NCI-H69 (cell line): Measurements from ENCODE around the gene ROR2.

ENCODE experiments used
- DNase-seq: peaks from one replicate; lab custom pipeline; 2025; lab: John Stamatoyannopoulos, UW

Gene ROR2

DNA sequence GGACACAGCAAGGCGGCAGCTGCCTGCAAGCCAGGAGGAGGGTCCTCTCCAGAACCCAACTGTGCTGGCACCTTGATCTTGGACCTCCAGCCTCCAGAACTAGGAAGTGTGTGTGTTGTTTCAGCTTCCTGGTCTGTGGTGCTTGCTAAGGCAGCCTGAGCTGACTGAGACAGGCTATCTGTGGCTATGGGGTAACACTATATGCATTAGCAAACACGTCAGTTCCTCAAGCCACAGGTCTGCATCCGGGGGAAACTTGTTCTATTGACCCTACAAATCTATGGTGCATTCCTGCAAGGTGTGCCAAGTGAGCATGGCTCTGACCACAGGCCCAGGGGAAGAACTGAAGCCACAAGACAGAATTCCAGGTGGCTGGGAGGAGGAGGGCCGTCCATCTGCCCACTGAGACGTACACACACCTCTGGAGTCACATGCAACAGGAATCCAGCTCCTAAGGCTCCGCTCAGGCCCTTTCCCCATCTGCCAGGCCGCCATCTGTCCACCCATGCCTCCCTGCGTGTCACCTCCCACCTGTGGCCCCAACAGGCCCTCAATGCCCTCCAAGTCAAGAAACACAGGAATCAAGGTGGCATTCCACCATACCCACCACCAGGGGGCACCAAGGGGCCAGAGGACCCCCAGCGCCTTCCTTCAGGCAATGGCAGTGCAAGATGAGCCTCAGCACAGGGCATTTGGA is 174.9 kb downstream of the ROR2 start:
- peak; percentile 92 for DNase-seq

DNA sequence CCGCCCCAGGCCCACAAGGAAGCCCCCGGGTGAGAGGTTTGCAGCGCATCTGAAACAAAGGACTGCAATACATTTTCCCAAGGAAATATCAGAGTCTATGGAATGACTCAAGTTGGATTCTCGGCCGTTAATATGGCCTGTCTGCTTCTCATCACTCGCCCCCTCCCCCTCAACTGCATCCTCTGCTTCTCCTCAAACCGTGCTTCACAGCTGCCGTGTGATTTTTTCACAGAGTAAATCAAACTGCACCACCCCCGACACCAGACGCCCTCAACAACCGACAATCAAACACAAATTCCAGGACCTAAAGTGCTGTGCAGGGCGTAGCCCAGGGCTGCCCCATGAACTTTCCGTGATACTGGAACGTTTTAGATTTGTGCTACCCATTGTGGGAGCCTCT is 176.9 kb downstream of the ROR2 start:
- DNase-seq, result no peak

DNA sequence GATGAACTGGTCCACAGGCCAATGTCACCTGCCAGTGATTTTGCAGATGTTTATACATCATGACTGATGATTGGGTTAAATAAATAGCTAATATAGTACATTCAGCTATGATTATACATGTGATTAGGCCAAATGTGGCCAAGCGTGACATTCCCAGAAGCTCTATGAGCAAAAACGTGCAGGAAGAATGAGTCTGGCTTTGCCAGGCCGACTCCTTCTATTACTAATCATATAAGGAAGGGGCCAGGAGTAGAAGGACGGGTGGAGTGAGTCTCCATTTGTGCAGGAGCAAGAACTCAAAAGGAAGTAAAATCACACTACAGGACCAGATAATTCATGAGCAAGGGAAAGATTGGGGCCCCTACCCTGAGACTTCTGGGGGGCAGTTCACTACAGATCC is 178.2 kb downstream of the ROR2 start:
- no peak for DNase-seq

DNA sequence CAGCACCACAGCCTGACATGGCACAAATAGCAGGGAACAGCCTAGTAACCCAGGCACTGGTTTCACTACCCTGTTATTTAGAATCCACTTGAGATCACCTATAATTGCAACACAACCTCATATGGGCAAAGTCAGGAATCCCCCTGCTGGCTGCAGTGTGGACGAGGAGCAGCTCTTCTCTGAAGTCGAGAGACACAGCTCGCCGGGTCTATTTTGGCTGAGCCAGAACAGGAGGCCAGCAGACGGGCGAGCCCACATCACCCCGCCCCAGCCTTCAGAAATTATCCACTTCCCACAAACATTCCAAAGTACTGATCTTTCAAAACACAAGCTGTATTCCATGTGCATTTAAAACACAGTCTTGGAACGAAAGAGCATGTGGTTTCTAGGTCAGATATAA is 179.0 kb downstream of the ROR2 start:
- peak; percentile 68 for DNase-seq

DNA sequence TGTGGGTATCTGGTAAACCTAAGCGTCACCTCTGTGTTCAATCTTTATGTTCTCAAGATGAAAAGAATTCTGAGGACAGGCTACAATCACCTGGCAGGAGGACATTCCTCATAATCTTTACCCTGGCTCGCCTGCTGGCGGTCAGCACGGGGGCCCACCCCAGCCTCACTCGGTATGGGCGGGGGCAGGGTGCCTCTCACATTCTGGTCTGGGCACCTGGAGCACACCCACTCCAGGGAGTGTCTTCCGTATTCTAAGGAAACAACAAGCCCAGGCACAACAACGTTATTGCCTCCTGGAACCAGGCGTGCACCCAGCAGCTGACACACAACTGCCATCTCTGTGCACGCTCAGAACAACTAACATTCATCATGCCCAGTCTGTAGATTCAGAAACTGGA is 179.8 kb downstream of the ROR2 start:
- no peak for DNase-seq

DNA sequence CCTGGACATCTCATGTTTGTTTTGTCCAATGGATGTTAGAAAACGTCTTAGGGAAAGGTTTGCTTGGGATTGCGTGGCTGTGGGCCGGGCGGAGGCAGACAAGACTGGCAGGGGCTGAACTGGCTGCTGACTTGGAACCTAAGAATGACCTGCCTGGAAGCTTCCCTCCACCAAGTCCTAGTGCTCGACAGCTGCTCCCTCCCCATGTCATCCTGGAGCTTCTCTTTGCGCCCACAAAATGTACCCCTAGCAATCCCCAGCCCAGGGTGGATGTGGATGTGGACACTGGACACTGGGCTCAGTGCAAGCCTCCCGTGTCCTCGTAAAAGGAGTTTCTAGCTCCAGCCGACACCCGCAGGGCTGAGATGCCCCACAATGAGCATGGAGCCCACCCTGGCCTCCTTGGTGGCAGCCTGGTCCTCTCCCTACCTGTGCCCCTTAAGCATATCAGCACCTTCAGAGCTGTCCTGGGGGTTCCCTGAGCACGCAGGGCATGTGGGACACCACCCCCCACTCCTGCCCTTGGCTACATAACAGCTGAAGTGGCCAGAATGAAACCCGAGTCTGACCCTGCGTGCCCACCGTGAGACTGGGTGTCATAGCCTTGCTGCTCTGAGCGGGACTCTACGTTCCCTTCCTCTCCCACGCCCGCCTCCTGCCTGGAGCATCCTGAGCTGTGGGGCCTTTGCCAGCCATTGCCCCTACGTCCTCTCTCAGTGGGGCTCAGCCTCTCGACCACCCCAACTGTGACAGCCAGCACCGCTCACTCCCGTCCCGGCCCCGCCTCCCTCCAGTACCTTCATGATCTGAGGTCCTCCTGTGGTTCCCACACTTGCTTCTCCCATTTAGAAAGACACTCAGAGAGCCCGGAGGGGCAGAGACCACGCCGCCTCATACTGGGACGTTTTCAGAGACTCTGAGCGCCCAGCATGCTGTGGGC is 180.8 kb downstream of the ROR2 start:
- DNase-seq, result no peak

DNA sequence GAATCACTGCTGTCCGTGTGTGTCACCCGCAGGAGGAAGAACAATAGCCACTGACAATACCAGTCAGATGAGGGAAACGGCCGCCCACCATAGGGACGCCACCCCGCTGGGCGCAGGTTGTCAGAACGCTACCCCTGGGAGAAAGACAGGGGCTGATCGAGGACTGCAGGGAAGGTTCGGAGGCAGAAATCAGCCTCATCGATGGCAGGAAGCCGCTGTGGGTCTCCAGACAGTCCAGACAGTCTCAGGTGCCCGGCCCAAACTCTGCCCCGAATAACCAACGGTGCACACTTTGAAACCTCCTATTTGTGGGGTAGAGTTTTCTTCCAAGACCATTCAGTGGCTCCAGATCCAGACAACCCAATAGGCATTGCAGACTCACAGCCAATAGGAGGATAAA is 181.5 kb downstream of the ROR2 start:
- DNase-seq, result no peak

DNA sequence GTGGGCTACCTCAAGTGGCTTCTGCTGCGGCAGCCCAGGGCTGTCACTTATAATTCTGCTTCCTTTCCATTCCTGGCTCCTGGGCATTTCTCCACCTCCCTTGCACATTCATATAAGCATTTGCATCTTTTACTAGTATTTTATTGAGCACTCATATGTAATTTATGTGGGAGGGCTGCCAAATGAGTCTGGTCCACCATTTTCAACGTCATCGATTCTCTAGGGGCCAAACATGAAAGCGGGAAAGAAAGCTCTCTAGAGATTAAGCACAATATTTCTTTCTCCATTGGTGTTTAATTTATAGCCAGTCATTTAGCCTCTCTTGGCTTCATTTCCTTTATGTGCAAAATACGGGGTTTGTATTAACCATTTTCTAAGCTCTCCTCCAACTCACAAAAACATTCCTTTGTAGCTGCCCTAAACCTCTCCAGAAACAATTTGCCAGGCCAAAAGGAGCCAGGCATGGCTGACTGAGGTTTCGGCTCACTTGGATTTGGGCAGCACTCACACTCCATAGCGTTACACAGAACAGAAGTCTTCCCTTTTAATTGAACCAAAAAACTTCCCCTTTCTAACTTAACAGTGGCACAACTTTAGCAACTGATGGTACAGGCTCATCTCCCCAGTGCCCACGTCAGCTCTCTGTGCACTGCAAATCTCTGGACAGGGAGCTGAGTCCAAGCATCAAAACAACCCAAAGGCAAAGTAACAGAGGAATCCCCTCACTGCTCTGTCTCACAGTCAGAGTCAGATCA is 183.5 kb downstream of the ROR2 start:
- DNase-seq, result peak; percentile 54

DNA sequence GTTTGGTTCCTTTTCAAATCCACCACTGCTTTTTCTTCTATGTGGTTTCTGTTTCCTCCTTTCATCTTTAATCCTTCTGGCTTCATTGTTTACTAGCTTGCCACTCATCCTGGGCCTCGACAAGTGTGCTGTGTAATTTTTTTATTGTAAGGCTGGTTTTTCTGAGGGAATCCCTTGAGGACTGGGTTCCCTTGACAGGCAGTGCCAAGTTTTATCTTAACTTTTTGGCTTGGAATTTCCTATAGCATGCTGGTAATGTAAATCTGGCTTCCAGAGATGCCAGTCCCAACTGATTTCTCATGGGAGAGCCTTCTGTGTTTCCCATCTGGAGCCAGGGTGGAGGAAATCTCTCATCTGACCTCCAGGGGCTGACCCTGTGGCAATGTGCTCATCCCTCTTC is 184.7 kb downstream of the ROR2 start:
- no peak for DNase-seq

DNA sequence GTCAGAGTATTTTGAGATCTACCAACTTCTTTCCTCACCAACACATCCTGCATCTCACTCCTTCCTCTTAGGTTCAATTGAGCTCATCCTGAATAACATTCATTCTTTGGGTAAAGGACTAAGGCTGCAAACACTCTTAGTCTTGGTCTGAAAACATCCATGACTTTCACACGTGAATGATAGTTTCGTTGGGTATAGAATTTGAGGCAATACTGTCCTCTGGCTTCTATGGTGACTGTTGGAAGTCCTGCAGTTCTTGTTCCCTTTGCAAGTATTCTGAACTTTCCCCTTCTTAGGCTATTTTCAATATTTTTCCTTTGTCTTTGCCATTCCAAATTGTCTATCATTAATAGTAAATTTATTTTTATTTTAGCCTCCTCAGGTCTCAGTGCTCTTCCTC is 185.4 kb downstream of the ROR2 start:
- DNase-seq, result no peak

DNA sequence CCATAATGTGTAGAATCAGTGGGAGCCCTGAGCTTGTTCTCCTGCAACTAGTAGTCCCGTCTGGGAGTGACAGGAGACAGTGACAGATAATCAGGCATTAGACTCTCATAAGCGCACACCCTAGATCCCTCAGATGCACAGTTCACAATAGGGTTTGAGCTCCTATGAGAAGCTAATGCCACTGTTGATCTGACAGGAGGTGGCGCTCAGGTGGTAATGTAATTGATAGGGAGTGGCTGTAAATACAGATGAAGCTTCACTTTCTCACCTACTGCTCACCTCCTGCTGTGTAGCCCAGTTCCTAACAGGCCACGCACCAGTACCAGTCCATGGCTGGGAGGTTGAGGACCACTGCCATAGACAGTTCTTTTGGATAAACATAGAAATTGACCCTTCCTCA is 188.7 kb downstream of the ROR2 start:
- DNase-seq, result peak; percentile 52

DNA sequence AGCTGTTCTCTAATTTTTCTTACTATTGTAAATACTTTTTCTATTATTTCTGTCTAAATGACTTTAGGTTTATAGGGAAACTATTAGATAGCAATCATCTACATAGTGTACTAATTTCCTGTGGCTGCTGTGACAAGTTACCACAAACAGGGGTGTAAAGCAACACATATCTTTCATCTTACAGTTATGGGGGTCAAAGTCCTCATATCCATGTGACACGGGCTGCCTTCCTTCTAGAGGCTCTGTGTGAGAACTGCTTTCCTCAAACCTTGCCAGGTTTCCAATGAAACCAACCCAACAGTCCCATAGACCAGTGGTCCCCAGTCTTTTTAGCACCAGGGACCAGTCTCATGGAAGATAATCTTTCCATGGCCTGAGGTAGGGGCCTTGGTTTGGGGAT is 189.1 kb downstream of the ROR2 start:
- no peak for DNase-seq

DNA sequence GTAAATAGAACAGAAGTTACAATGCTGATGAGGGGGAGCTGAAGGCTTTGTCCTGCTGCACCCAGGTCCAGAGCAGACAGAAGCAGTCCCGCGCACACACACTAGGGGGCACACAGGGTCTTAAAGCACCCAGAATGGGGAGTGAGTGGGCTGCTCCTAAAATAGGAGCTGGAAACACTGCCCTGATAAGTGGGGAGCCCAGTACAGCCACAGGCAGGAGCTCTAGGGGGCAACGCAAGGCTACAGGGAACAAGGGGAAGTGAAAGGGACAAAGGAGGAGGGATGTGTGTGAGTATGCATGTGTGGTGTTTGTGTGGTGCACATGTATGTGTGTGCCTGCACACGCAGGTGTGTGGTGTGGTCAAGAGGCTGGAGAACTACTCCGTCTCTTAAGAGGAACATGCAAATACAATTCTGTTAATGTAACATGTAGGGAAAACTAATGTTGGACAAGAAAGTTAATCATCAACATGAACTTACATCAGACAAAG is 191.5 kb downstream of the ROR2 start:
- peak; percentile 67 for DNase-seq

DNA sequence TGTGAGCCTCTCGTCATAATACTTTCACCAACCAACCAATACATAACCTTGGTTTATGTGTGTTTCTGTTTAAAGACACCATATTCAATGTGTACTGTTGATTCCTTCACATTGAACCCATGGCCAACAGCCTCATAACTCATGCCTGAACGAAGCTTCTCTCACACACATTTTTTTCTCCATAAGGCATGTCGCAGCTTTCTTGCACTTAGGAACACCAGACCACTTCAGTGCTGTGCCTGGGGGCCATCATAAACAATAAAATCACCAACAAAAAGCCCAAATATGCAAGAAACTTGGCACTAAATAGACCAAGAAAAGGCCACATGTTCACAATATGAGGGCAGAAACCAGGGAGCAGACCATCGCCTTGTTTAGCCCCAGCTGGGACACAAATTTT is 192.2 kb downstream of the ROR2 start:
- DNase-seq, result no peak

DNA sequence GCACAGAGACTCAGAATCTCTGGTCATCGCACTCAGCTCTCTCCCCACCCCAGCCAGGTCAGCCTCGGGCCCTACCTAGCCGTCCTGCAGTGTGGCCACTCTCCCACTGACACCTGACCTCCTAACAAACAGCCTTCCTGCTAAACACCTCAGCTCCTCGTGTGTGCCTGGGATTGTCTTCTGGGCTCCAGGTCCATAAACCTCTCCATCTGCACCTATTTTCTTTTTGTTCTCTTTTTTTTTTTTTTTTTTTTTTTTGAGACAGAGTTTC is 193.6 kb downstream of the ROR2 start:
- DNase-seq, result no peak

DNA sequence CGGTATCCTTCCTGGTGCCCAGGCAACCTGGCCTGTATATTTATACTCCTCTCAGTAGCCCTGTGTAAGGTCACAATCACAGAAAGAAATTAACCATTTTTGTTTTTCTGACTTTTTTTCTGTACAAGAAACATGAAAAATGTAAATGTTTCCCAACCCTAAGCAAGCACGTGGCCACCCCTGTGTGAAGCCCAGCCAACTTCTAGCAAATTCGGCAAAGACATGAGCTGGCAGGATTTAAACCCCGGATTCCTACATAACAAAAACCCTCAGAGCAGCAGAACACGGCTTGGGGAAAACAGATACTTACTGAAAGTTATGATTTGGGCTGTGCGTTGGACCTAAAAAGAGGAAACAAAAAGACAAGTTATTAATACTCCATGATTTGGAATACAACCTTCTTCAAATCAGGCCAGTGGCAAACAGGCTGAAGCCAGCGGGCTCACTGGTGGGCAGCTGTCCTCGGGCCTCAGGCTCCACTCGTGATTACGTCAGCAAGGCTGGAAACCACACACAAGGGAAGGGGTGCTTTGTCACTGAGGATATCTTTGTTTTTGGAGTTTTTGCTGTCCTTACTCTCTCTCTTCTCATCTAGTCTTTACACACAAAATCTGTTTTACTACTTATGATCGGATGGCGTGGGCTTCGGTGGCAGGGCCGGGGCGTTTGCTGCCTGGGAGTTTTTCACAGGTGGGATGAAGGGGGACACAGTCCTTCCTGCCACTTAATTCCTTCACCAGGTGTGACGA is 194.1 kb downstream of the ROR2 start:
- no peak for DNase-seq

DNA sequence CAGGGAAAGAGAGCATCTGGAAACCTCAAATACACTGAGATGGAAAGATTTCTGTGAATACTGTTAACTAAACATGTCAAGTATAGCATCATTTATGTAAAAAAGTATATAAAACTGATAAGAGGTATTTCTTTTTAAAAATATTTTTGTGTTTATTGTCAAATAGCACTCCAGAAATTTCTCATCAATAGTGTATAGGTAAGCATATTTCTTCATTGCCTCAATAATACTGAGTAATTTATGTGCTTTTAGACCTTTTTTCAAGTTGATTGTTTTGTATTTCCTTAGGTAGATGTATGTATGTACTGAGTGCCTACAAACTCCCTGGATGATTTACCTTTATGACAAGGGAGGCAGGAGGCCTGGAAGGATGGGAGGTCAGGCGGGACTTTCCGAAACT is 196.3 kb downstream of the ROR2 start:
- DNase-seq, result no peak

DNA sequence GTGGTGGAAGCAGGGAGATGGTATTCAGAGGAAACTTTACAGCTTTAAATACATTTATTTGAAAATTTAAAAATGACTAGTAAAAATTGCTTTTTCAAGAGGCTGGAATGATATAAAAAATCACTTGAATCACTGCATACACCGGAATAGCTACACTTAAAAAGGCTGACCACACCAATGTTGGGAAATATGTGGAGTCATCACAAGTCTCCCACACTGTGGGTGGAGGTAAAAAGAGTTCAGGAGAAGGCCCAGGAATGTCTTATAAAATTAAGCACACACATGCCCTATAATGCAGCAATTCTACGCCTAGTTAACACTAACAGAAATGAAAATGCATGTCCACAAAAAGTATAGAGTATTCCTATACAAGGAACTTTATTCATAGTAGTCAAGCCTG is 198.1 kb downstream of the ROR2 start:
- DNase-seq, result no peak

DNA sequence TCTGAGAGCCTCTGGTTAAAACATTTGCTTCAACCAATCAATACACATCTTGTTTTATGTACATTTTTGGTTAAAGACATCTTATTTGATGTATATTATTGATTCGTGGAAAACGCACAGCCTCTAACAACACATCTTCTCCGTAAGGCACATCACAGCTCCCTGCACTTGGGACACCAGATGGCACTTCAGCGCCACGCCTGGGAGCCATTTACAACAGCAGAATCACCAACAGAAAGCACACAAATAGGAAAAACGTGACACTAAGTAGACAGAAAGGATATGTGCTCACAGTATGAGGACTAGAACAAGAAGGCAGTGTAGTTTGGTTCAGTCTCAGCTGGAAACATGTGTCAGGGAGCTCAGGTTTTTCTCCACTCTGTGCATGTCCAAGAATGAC is 199.7 kb downstream of the ROR2 start:
- peak; percentile 42 for DNase-seq

DNA sequence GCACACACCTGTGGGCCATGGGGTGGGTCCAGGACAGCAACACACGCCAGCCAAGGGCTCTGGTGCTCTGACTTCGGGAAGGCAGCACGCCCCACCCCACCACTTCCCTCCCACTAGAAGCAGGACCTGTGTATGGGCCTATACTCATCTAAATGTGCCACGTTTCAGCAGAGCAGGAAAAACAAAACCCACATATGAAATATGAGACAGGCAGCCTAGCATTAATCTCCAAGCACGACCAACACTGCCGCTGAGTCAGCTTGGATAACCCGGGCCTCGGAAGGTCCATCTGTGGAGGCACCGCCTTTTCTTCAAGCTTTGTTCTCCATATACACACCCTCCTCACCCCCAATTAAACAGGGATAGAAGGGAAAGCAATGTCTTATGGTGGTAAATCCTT is 203.1 kb downstream of the ROR2 start:
- no peak for DNase-seq

DNA sequence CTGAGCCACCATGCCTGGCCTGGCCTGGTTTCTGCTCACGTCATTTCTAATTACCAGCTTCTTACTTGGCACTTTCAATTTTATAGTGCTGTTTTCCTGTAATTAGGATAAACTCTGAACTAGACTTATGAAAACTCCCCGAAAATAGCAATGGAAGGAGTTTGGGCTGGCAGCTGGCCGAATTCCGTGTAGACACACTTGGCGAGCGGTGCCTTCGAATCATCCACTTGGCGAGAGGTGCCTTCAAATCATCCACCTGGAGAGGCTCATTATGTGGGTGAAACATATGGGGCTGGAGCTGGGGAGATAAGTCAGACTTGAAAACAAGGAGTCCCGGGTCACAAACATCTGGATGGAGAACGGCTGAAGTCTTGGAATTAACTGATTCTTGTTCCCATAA is 203.7 kb downstream of the ROR2 start:
- DNase-seq, result no peak

DNA sequence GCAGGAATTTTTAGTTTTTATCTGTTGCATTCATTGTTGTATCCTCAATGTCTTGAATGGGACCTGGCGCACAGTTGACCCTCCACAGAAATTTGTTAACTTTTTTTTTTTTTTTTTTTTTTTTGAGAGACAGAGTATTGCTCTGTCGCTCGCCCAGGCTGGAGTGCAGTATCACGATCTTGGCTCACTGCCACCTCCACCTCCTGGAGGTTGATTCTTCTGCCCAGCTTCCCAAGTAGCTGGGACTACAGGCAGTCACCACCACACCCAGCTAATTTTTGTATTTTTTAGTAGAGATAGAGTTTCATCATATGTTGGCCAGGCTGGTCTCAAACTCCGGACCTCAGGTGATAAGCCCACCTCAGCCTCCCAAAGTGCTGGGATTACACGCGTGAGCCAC is 205.9 kb downstream of the ROR2 start:
- DNase-seq, result no peak
